GM23338 (cell line): ENCODE results near the gene SHFL. TPM values are rescaled to one million over a fixed set of nuclear protein-coding genes. Genes with fewer than 3 reads are reported as not detected.

Experiments
- ATAC-seq: fragments of 200-7000 bp; cut with Tn5 transposase; 3 replicates; pipeline ENCODE4 v1.9.1; 2020
- DNase-seq: peaks from one replicate; pipeline ENCODE4 v3.0.0-alpha.2; 2015; ENCODE audit warnings: low spot score
- H2AFZ ChIP-seq: fragments of 200-600 bp; sonication (generic); 2 replicates; pipeline ENCODE4 v1.8.0; 2016; ENCODE audit warnings: antibody characterized with exemption, mild to moderate bottlenecking, moderate library complexity
- H3F3A ChIP-seq: fragments of 200-600 bp; sonication (generic); replicated peaks from 2 replicates; pipeline ENCODE4 v1.8.0; 2017; ENCODE audit warnings: antibody characterized with exemption, mixed run types, low read depth
- H3K27ac ChIP-seq: fragments of 200-600 bp; sonication (generic); 2 replicates; pipeline ENCODE4 v1.6.1; 2016; ENCODE audit warnings: low read depth
- H3K27me3 ChIP-seq: fragments of 200-600 bp; sonication (generic); 2 replicates; pipeline ENCODE4 v1.8.0; 2016; ENCODE audit warnings: mild to moderate bottlenecking, mixed run types, moderate library complexity; ENCODE audit not compliant: insufficient read depth
- H3K36me3 ChIP-seq: fragments of 200-600 bp; sonication (generic); 2 replicates; pipeline ENCODE4 v1.8.0; 2016; ENCODE audit warnings: mild to moderate bottlenecking; ENCODE audit not compliant: insufficient read depth
- H3K4me1 ChIP-seq: fragments of 200-600 bp; sonication (generic); 2 replicates; pipeline ENCODE4 v1.8.0; 2016; ENCODE audit warnings: mild to moderate bottlenecking, moderate library complexity; ENCODE audit not compliant: insufficient read depth
- H3K4me2 ChIP-seq: fragments of 200-600 bp; sonication (generic); 2 replicates; pipeline ENCODE4 v1.7.1; 2017; ENCODE audit warnings: mixed run types
- H3K4me3 ChIP-seq: fragments of 200-600 bp; sonication (generic); 2 replicates; pipeline ENCODE4 v1.6.1; 2016; ENCODE audit warnings: mixed run types
- H3K79me2 ChIP-seq: fragments of 200-600 bp; sonication (generic); replicated peaks from 2 replicates; pipeline ENCODE4 v1.8.0; 2017; ENCODE audit warnings: mild to moderate bottlenecking; ENCODE audit not compliant: insufficient read depth
- H3K9me2 ChIP-seq: fragments of 200-600 bp; sonication (generic); 2 replicates; pipeline ENCODE4 v1.8.0; 2017; ENCODE audit not compliant: insufficient read depth
- H4K20me1 ChIP-seq: fragments of 200-600 bp; sonication (generic); replicated peaks from 2 replicates; pipeline ENCODE4 v1.8.0; 2017; ENCODE audit warnings: mild to moderate bottlenecking; ENCODE audit not compliant: insufficient read depth
- H3K27ac Mint-ChIP-seq: 2 replicates; pipeline ENCODE4 v1.8.0; 2020; ENCODE audit warnings: inconsistent platforms, mild to moderate bottlenecking, moderate library complexity, mixed read lengths
- H3K27me3 Mint-ChIP-seq: 3 replicates; pipeline ENCODE4 v1.8.0; 2022; ENCODE audit warnings: low read depth, mild to moderate bottlenecking, moderate library complexity, mixed read lengths, inconsistent platforms; ENCODE audit not compliant: insufficient read depth, poor library complexity
- H3K36me3 Mint-ChIP-seq: 3 replicates; pipeline ENCODE4 v1.8.0; 2021; ENCODE audit warnings: low read depth, mild to moderate bottlenecking, inconsistent platforms, moderate library complexity, mixed read lengths
- H3K4me1 Mint-ChIP-seq: 3 replicates; pipeline ENCODE4 v1.8.0; 2020; ENCODE audit warnings: mild to moderate bottlenecking, inconsistent platforms, mixed read lengths
- H3K4me3 Mint-ChIP-seq: 3 replicates; pipeline ENCODE4 v1.8.0; 2021; ENCODE audit warnings: moderate library complexity, mild to moderate bottlenecking, inconsistent platforms, mixed read lengths
- H3K9me3 Mint-ChIP-seq: 3 replicates; pipeline ENCODE4 v1.8.0; 2020; ENCODE audit warnings: moderate library complexity, mild to moderate bottlenecking, inconsistent platforms, mixed read lengths
- CREB1 ChIP-seq: fragments of 250-450 bp; sonication (Bioruptor Pico); IDR thresholded peaks from 2 replicates; pipeline ENCODE4 v1.5.0; 2020; ENCODE audit warnings: low read depth, mild to moderate bottlenecking, moderate library complexity
- EZH2 ChIP-seq: fragments of 200-600 bp; sonication (generic); IDR thresholded peaks from one replicate; pipeline ENCODE4 v1.8.0; 2017; ENCODE audit warnings: antibody characterized with exemption, mild to moderate bottlenecking, low read depth; ENCODE audit not compliant: unreplicated experiment
- EZH2phosphoT487 ChIP-seq: fragments of 200-600 bp; sonication (generic); IDR thresholded peaks from one replicate; pipeline ENCODE4 v1.8.1; 2018; ENCODE audit warnings: antibody characterized with exemption; ENCODE audit not compliant: unreplicated experiment
- JUNB ChIP-seq: IDR thresholded peaks from one replicate; pipeline ENCODE4 v1.6.1; 2016; ENCODE audit warnings: antibody characterized with exemption; ENCODE audit not compliant: unreplicated experiment
- NANOG ChIP-seq: IDR thresholded peaks from 2 replicates; pipeline ENCODE4 v1.6.1; 2016; ENCODE audit warnings: antibody characterized with exemption, borderline replicate concordance
- POLR2AphosphoS5 ChIP-seq: IDR thresholded peaks from 2 replicates; pipeline ENCODE4 v1.6.1; 2016; ENCODE audit warnings: antibody characterized with exemption, low read depth
- STAT1 ChIP-seq: IDR thresholded peaks from one replicate; pipeline ENCODE4 v1.6.1; 2016; ENCODE audit warnings: antibody characterized with exemption; ENCODE audit not compliant: unreplicated experiment
- ZNF114 ChIP-seq: fragments of 250-450 bp; sonication (Bioruptor Pico); IDR thresholded peaks from 2 replicates; pipeline ENCODE4 v1.5.0; 2020; ENCODE audit warnings: mild to moderate bottlenecking, moderate library complexity
- ZNF331 ChIP-seq: fragments of 250-450 bp; sonication (Bioruptor Pico); IDR thresholded peaks from 2 replicates; pipeline ENCODE4 v1.5.0; 2020; ENCODE audit warnings: low read depth, mild to moderate bottlenecking, moderate library complexity
- polyA plus RNA-seq: library from polyadenylated mRNA; unstranded; fragments of >200 nt; fragmentation: Nextera tagmentation; extraction: Ambion mirVana; gene quantifications from 2 replicates; pipeline ENCODE4 v1.2.1, GENCODE V29; 2016
- total RNA-seq: library from RNA; depleted of rRNA; stranded (reverse); fragments of >200 nt; shearing (Covaris generic); gene quantifications from 2 replicates; pipeline ENCODE4 v1.2.3, GENCODE V29; 2014
- TF ChIP-seq, protein P1 (sequence below): IDR thresholded peaks from one replicate; pipeline ENCODE4 v1.6.1; 2018; ENCODE audit warnings: antibody characterized with exemption; ENCODE audit not compliant: unreplicated experiment
- TF ChIP-seq, protein P2 (sequence below): fragments of 250-450 bp; sonication (Bioruptor Pico); IDR thresholded peaks from 2 replicates; pipeline ENCODE4 v1.5.0; 2020; ENCODE audit warnings: mild to moderate bottlenecking, moderate library complexity
- TF ChIP-seq, protein P3 (sequence below), 2 experiments: fragments of 200-600 bp in 1 of 2; sonication (generic) in 1 of 2; conservative IDR thresholded peaks; 2 replicates each; pipeline versions ENCODE4 v1.5.1 to v1.6.1; 2016 to 2017; ENCODE audit warnings: antibody characterized with exemption in 2 of 2, low read depth in 2 of 2, mild to moderate bottlenecking in 2 of 2, moderate library complexity in 1 of 2
- TF ChIP-seq, protein P4 (sequence below): IDR thresholded peaks from 2 replicates; pipeline ENCODE4 v1.6.1; 2016; ENCODE audit warnings: antibody characterized with exemption

SHFL gene
- total and polyA plus RNA-seq, 2 experiments from 2014 or later, result 31.7 to 32.1 TPM

DNA sequence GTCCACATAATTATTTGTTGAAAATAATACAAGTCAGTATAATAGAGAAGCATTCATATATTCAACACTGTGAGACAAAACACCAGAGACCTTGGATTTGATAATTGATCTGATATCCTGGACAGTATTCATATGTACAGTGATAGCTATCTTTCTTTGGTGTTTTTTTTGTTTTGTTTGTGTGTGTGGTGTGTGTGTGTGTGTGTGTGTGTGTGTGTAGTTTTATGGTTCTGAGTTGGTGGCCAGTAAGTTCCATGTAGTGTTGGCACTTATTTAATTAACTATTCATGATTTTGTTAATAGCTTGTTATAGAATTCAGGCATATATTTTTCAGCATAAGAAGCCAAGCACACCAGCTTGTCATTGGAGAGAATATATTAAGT, 18.0 kb downstream of the SHFL start:
- DNase-seq (no peak), ATAC-seq (no peak)
- H3K27me3 Mint-ChIP-seq, result peaks cover 14% of the 10 kb centered on the region
- H2AFZ ChIP-seq, result no peak overlapping the region
- no peak for TF ChIP-seq ZNF331 (CRISPR knock-in tag)
- TF ChIP-seq, protein P1, sequence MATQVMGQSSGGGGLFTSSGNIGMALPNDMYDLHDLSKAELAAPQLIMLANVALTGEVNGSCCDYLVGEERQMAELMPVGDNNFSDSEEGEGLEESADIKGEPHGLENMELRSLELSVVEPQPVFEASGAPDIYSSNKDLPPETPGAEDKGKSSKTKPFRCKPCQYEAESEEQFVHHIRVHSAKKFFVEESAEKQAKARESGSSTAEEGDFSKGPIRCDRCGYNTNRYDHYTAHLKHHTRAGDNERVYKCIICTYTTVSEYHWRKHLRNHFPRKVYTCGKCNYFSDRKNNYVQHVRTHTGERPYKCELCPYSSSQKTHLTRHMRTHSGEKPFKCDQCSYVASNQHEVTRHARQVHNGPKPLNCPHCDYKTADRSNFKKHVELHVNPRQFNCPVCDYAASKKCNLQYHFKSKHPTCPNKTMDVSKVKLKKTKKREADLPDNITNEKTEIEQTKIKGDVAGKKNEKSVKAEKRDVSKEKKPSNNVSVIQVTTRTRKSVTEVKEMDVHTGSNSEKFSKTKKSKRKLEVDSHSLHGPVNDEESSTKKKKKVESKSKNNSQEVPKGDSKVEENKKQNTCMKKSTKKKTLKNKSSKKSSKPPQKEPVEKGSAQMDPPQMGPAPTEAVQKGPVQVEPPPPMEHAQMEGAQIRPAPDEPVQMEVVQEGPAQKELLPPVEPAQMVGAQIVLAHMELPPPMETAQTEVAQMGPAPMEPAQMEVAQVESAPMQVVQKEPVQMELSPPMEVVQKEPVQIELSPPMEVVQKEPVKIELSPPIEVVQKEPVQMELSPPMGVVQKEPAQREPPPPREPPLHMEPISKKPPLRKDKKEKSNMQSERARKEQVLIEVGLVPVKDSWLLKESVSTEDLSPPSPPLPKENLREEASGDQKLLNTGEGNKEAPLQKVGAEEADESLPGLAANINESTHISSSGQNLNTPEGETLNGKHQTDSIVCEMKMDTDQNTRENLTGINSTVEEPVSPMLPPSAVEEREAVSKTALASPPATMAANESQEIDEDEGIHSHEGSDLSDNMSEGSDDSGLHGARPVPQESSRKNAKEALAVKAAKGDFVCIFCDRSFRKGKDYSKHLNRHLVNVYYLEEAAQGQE, result no peak
- no peak for TF ChIP-seq STAT1
- TF ChIP-seq, protein P2, sequence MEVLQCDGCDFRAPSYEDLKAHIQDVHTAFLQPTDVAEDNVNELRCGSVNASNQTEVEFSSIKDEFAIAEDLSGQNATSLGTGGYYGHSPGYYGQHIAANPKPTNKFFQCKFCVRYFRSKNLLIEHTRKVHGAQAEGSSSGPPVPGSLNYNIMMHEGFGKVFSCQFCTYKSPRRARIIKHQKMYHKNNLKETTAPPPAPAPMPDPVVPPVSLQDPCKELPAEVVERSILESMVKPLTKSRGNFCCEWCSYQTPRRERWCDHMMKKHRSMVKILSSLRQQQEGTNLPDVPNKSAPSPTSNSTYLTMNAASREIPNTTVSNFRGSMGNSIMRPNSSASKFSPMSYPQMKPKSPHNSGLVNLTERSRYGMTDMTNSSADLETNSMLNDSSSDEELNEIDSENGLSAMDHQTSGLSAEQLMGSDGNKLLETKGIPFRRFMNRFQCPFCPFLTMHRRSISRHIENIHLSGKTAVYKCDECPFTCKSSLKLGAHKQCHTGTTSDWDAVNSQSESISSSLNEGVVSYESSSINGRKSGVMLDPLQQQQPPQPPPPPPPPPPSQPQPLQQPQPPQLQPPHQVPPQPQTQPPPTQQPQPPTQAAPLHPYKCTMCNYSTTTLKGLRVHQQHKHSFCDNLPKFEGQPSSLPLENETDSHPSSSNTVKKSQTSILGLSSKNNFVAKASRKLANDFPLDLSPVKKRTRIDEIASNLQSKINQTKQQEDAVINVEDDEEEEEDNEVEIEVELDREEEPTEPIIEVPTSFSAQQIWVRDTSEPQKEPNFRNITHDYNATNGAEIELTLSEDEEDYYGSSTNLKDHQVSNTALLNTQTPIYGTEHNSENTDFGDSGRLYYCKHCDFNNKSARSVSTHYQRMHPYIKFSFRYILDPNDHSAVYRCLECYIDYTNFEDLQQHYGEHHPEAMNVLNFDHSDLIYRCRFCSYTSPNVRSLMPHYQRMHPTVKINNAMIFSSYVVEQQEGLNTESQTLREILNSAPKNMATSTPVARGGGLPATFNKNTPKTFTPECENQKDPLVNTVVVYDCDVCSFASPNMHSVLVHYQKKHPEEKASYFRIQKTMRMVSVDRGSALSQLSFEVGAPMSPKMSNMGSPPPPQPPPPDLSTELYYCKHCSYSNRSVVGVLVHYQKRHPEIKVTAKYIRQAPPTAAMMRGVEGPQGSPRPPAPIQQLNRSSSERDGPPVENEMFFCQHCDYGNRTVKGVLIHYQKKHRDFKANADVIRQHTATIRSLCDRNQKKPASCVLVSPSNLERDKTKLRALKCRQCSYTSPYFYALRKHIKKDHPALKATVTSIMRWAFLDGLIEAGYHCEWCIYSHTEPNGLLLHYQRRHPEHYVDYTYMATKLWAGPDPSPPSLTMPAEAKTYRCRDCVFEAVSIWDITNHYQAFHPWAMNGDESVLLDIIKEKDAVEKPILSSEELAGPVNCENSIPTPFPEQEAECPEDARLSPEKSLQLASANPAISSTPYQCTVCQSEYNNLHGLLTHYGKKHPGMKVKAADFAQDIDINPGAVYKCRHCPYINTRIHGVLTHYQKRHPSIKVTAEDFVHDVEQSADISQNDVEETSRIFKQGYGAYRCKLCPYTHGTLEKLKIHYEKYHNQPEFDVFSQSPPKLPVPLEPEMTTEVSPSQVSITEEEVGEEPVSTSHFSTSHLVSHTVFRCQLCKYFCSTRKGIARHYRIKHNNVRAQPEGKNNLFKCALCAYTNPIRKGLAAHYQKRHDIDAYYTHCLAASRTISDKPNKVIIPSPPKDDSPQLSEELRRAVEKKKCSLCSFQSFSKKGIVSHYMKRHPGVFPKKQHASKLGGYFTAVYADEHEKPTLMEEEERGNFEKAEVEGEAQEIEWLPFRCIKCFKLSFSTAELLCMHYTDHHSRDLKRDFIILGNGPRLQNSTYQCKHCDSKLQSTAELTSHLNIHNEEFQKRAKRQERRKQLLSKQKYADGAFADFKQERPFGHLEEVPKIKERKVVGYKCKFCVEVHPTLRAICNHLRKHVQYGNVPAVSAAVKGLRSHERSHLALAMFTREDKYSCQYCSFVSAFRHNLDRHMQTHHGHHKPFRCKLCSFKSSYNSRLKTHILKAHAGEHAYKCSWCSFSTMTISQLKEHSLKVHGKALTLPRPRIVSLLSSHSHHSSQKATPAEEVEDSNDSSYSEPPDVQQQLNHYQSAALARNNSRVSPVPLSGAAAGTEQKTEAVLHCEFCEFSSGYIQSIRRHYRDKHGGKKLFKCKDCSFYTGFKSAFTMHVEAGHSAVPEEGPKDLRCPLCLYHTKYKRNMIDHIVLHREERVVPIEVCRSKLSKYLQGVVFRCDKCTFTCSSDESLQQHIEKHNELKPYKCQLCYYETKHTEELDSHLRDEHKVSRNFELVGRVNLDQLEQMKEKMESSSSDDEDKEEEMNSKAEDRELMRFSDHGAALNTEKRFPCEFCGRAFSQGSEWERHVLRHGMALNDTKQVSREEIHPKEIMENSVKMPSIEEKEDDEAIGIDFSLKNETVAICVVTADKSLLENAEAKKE (CRISPR knock-in tag), result no peak
- TF ChIP-seq ZNF114 (CRISPR knock-in tag), result no peak
- TF ChIP-seq JUNB, result no peak
- TF ChIP-seq EZH2, result no peak
- TF ChIP-seq EZH2phosphoT487, result no peak
- no peak for TF ChIP-seq POLR2AphosphoS5
- no peak for TF ChIP-seq CREB1 (CRISPR knock-in tag)
- TF ChIP-seq NANOG, result no peak
- TF ChIP-seq, protein P3, sequence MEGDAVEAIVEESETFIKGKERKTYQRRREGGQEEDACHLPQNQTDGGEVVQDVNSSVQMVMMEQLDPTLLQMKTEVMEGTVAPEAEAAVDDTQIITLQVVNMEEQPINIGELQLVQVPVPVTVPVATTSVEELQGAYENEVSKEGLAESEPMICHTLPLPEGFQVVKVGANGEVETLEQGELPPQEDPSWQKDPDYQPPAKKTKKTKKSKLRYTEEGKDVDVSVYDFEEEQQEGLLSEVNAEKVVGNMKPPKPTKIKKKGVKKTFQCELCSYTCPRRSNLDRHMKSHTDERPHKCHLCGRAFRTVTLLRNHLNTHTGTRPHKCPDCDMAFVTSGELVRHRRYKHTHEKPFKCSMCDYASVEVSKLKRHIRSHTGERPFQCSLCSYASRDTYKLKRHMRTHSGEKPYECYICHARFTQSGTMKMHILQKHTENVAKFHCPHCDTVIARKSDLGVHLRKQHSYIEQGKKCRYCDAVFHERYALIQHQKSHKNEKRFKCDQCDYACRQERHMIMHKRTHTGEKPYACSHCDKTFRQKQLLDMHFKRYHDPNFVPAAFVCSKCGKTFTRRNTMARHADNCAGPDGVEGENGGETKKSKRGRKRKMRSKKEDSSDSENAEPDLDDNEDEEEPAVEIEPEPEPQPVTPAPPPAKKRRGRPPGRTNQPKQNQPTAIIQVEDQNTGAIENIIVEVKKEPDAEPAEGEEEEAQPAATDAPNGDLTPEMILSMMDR (conservative IDR thresholded peaks at IDR 0.05; ENCODE audit: low read depth in 2 of 2), result no peak
- TF ChIP-seq, protein P4, sequence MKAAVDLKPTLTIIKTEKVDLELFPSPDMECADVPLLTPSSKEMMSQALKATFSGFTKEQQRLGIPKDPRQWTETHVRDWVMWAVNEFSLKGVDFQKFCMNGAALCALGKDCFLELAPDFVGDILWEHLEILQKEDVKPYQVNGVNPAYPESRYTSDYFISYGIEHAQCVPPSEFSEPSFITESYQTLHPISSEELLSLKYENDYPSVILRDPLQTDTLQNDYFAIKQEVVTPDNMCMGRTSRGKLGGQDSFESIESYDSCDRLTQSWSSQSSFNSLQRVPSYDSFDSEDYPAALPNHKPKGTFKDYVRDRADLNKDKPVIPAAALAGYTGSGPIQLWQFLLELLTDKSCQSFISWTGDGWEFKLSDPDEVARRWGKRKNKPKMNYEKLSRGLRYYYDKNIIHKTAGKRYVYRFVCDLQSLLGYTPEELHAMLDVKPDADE, result no peak
- peaks cover 24% of the 10 kb centered on the region for H3K79me2 ChIP-seq
- H3K27me3 ChIP-seq, result no peaks in the 10 kb centered on the region
- no peak overlapping the region for H3K27ac ChIP-seq
- H3K4me3 ChIP-seq, result no peak overlapping the region
- H3K4me1 Mint-ChIP-seq, result peaks cover 7% of the 10 kb centered on the region
- peaks cover 14% of the 10 kb centered on the region; the same call in 1 of the 2 replicates for H3F3A ChIP-seq
- H3K36me3 ChIP-seq, result peaks cover 21% of the 10 kb centered on the region
- H3K4me1 ChIP-seq, result peaks cover 7% of the 10 kb centered on the region; the same call in 1 of the 2 replicates
- H3K4me2 ChIP-seq, result no peak overlapping the region
- no peak overlapping the region for H3K27ac Mint-ChIP-seq
- no peak overlapping the region for H3K4me3 Mint-ChIP-seq
- H3K9me3 Mint-ChIP-seq, result no peaks in the 10 kb centered on the region
- H4K20me1 ChIP-seq, result 0 out of 2 replicates have a peak, but pooled peaks cover 3% of the 10 kb centered on the region
- H3K9me2 ChIP-seq, result no peaks in the 10 kb centered on the region
- H3K36me3 Mint-ChIP-seq, result peaks cover 26% of the 10 kb centered on the region
